Prostate gland (tissue), 2 donors: ENCODE data around the gene CHN1.

Experiments used
- POLR2AphosphoS5 ChIP-seq: sonication (generic); formaldehyde crosslinking; IDR thresholded peaks from one replicate; pipeline ENCODE4 v1.6.1; 2017; ENCODE audit warnings: antibody characterized with exemption
- TF ChIP-seq, protein P1 (sequence below), 4 experiments: fragments of 200-600 bp in 2 of 4; fragments of 450-650 bp in 2 of 4; sonication (generic) in 2 of 4; IDR thresholded peaks; 1 replicate in 3 of 4; 2 replicates in 1 of 4; pipeline ENCODE4 v1.5.1; 2016 to 2019; ENCODE audit warnings: antibody characterized with exemption in 4 of 4, mild to moderate bottlenecking in 2 of 4, moderate library complexity in 2 of 4

DNA sequence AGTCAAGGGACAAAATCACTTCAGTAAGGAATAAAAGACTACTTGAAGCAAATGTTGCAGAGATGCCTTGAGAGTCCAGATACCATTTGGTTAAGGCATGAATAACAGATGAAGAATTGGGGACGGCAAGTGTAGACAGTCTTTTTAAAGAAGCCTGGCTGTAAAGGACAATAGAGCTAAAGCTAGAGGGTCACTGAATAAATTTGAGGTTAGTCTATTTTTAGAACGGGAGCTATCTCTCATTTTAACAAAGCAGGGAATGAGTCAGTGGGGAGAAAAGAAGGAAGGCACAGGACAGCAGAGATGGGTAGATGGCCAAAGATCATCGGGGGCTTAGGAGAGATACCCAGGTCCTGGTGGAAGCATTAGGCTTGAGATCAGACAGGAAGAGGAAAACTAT is 30.6 kb upstream of the CHN1 start:
- TF ChIP-seq, protein P1, sequence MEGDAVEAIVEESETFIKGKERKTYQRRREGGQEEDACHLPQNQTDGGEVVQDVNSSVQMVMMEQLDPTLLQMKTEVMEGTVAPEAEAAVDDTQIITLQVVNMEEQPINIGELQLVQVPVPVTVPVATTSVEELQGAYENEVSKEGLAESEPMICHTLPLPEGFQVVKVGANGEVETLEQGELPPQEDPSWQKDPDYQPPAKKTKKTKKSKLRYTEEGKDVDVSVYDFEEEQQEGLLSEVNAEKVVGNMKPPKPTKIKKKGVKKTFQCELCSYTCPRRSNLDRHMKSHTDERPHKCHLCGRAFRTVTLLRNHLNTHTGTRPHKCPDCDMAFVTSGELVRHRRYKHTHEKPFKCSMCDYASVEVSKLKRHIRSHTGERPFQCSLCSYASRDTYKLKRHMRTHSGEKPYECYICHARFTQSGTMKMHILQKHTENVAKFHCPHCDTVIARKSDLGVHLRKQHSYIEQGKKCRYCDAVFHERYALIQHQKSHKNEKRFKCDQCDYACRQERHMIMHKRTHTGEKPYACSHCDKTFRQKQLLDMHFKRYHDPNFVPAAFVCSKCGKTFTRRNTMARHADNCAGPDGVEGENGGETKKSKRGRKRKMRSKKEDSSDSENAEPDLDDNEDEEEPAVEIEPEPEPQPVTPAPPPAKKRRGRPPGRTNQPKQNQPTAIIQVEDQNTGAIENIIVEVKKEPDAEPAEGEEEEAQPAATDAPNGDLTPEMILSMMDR (IDR thresholded peaks at IDR 0.05) = no peak
- TF ChIP-seq POLR2AphosphoS5 = no peak
